GM12878 (cell line): Measurements from ENCODE around the gene HOXD1. TPM values are rescaled to one million over a fixed set of nuclear protein-coding genes. Genes with fewer than 3 reads are reported as not detected.

Experiments
- ASH2L ChIP-seq: fragments of 300-600, 200-600 bp; sonication (generic); IDR thresholded peaks from 2 replicates; pipeline ENCODE4 v1.6.1; 2017; ENCODE audit warnings: low read depth, mild to moderate bottlenecking, borderline replicate concordance
- CEBPZ ChIP-seq: fragments of 150-350 bp; IDR thresholded peaks from 2 replicates; pipeline ENCODE4 v1.6.1; 2016; ENCODE audit warnings: low read depth, low read length
- PBX3 ChIP-seq: IDR thresholded peaks from 2 replicates; pipeline ENCODE4 v1.6.1; 2011; ENCODE audit warnings: mild to moderate bottlenecking, low read depth, low read length, moderate library complexity; ENCODE audit not compliant: insufficient replicate concordance
- RAD21 ChIP-seq: IDR thresholded peaks from 2 replicates; pipeline ENCODE4 v1.6.1; 2011; ENCODE audit warnings: mild to moderate bottlenecking, low read depth, low read length, moderate library complexity; ENCODE audit not compliant: insufficient read depth
- RB1 ChIP-seq: fragments of 450-650 bp; formaldehyde crosslinking; IDR thresholded peaks from 2 replicates; pipeline ENCODE4 v1.6.1; 2017; ENCODE audit warnings: mild to moderate bottlenecking, borderline replicate concordance
- RELA ChIP-seq: fragments of 450-650 bp; IDR thresholded peaks from 2 replicates; pipeline ENCODE4 v1.8.0; 2014; ENCODE audit warnings: borderline replicate concordance; ENCODE audit not compliant: partially characterized antibody
- SIX5 ChIP-seq: IDR thresholded peaks from 2 replicates; pipeline ENCODE4 v1.6.1; 2011; ENCODE audit warnings: mild to moderate bottlenecking, low read depth, low read length, moderate library complexity; ENCODE audit not compliant: severe bottlenecking
- TCF3 ChIP-seq: IDR thresholded peaks from 2 replicates; pipeline ENCODE4 v1.6.1; 2012; ENCODE audit warnings: low read depth, mild to moderate bottlenecking, low read length, borderline replicate concordance; ENCODE audit not compliant: insufficient read depth
- ZNF384 ChIP-seq: IDR thresholded peaks from 2 replicates; pipeline ENCODE4 v1.6.1; 2012; ENCODE audit warnings: low read depth, mild to moderate bottlenecking, low read length, improper control_type of control experiment, borderline replicate concordance
- polyA plus RNA-seq, 11 experiments: library from polyadenylated mRNA; depleted of rRNA in 4 of 11; unstranded in 6 of 11; stranded (reverse) in 5 of 11; fragments of >200 nt; fragmentation: Nextera tagmentation in 4 of 11; fragmentation: Illumina TruSeq in 1 of 11; extraction: Ambion mirVana in 4 of 11; extraction: Trizol in 1 of 11; gene quantifications; 1 replicate in 1 of 11; 2 replicates in 10 of 11; pipeline versions ENCODE4 v1.2.1 to v1.2.3, GENCODE V29; 2011 to 2016; ENCODE audit warnings: inconsistent platforms in 2 of 11, missing spikeins in 2 of 11, low read depth in 1 of 11
- total RNA-seq, 4 experiments: library from RNA; depleted of rRNA in 3 of 4; stranded (reverse); fragments of >200 nt in 3 of 4; fragmentation: Illumina TruSeq in 1 of 4; extraction: Trizol in 1 of 4; gene quantifications; 2 replicates each; pipeline versions ENCODE4 v1.2.1 to v1.2.3, GENCODE V29; 2013 to 2021

Gene HOXD1
- total and polyA plus RNA-seq, 10 of the 15 experiments (the other 5 are each of a cell fraction or from before 2014, with no cell fraction given), result not detected

- TF ChIP-seq PBX3 (no peak), CEBPZ (no peak), TCF3 (no peak), ASH2L (no peak), RAD21 (peak; percentile 95), RB1 (peak; percentile 97; the same call in 1 of the 2 replicates), RELA (no peak), SIX5 (no peak), ZNF384 (no peak)
Measured at GRCh38 chr2:176140513-176141317, 47.8 kb upstream of the HOXD1 start (continued).
